Liver (tissue), 3 donors: ENCODE measurements around the gene DPY19L1.

Source experiments
- EGR1 ChIP-seq, 2 donors: IDR thresholded peaks; 2 replicates each; pipeline ENCODE4 v1.6.1; 2016 to 2018; ENCODE audit warnings: antibody characterized with exemption in 2 of 2, low read depth in 2 of 2
- FOXA1 ChIP-seq: IDR thresholded peaks from 2 replicates; pipeline ENCODE4 v1.6.1; 2016; ENCODE audit warnings: antibody characterized with exemption
- HNF4A ChIP-seq, 2 donors: conservative IDR thresholded peaks; 2 replicates each; pipeline ENCODE4 v1.6.1; 2016; ENCODE audit warnings: antibody characterized with exemption in 2 of 2, mild to moderate bottlenecking in 2 of 2
- JUND ChIP-seq, 2 donors: IDR thresholded peaks; 2 replicates each; pipeline ENCODE4 v1.6.1; 2016; ENCODE audit warnings: antibody characterized with exemption in 2 of 2
- NR2F2 ChIP-seq: IDR thresholded peaks from 2 replicates; pipeline ENCODE4 v1.6.1; 2016; ENCODE audit warnings: antibody characterized with exemption
- RAD21 ChIP-seq, 2 donors: IDR thresholded peaks; 2 replicates each; pipeline ENCODE4 v1.6.1; 2016; ENCODE audit warnings: antibody characterized with exemption in 2 of 2, mild to moderate bottlenecking in 2 of 2
- RXRA ChIP-seq, 2 donors: IDR thresholded peaks; 2 replicates each; pipeline ENCODE4 v1.6.1; 2017 to 2018; ENCODE audit warnings: antibody characterized with exemption in 2 of 2, mild to moderate bottlenecking in 1 of 2
- SP1 ChIP-seq: IDR thresholded peaks from 2 replicates; pipeline ENCODE4 v1.6.1; 2018; ENCODE audit warnings: antibody characterized with exemption, mild to moderate bottlenecking
- YY1 ChIP-seq: IDR thresholded peaks from 2 replicates; pipeline ENCODE4 v1.6.1; 2016; ENCODE audit warnings: antibody characterized with exemption, mild to moderate bottlenecking
- TF ChIP-seq, protein P1 (sequence below): fragments of 150-350 bp; IDR thresholded peaks from 2 replicates; pipeline ENCODE4 v1.5.1; 2017; ENCODE audit warnings: improper control_type of control experiment, low read depth, low read length; ENCODE audit not compliant: missing input control
- TF ChIP-seq, protein P2 (sequence below): IDR thresholded peaks from 2 replicates; pipeline ENCODE4 v1.6.1; 2016; ENCODE audit warnings: antibody characterized with exemption, mild to moderate bottlenecking
- donor health status: healthy.
- donor health status: healthy.

DNA sequence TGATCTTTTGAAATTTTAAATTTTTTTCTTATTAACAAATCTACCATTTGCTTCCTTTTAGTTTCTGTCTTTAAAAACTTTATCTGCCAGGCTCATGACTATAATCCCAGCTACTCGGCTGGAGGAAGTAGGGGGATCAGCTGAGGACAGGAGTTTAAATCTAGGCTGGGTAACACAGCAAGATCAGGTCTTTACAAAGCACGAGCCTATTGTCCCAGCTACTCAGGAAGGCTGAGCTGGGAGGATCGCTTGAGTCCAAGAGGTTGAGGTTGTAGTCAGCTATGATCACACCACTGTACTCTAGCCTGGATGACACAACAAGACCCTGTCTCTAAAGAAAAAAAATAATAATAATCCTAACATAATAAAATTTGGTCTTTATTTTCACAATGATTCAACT, 17.5 kb downstream of the DPY19L1 start:
- TF ChIP-seq SP1 (no peak), NR2F2 (no peak), HNF4A (conservative IDR thresholded peaks at IDR 0.05) (no peak), RXRA (IDR thresholded peaks at IDR 0.05) (no peak), YY1 (no peak), RAD21 (IDR thresholded peaks at IDR 0.05) (no peak), JUND (IDR thresholded peaks at IDR 0.05) (no peak), FOXA1 (no peak), EGR1 (IDR thresholded peaks at IDR 0.05; ENCODE audit: low read depth in 2 of 2) (no peak)
- TF ChIP-seq, protein P1, sequence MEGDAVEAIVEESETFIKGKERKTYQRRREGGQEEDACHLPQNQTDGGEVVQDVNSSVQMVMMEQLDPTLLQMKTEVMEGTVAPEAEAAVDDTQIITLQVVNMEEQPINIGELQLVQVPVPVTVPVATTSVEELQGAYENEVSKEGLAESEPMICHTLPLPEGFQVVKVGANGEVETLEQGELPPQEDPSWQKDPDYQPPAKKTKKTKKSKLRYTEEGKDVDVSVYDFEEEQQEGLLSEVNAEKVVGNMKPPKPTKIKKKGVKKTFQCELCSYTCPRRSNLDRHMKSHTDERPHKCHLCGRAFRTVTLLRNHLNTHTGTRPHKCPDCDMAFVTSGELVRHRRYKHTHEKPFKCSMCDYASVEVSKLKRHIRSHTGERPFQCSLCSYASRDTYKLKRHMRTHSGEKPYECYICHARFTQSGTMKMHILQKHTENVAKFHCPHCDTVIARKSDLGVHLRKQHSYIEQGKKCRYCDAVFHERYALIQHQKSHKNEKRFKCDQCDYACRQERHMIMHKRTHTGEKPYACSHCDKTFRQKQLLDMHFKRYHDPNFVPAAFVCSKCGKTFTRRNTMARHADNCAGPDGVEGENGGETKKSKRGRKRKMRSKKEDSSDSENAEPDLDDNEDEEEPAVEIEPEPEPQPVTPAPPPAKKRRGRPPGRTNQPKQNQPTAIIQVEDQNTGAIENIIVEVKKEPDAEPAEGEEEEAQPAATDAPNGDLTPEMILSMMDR = no peak
- TF ChIP-seq, protein P2, sequence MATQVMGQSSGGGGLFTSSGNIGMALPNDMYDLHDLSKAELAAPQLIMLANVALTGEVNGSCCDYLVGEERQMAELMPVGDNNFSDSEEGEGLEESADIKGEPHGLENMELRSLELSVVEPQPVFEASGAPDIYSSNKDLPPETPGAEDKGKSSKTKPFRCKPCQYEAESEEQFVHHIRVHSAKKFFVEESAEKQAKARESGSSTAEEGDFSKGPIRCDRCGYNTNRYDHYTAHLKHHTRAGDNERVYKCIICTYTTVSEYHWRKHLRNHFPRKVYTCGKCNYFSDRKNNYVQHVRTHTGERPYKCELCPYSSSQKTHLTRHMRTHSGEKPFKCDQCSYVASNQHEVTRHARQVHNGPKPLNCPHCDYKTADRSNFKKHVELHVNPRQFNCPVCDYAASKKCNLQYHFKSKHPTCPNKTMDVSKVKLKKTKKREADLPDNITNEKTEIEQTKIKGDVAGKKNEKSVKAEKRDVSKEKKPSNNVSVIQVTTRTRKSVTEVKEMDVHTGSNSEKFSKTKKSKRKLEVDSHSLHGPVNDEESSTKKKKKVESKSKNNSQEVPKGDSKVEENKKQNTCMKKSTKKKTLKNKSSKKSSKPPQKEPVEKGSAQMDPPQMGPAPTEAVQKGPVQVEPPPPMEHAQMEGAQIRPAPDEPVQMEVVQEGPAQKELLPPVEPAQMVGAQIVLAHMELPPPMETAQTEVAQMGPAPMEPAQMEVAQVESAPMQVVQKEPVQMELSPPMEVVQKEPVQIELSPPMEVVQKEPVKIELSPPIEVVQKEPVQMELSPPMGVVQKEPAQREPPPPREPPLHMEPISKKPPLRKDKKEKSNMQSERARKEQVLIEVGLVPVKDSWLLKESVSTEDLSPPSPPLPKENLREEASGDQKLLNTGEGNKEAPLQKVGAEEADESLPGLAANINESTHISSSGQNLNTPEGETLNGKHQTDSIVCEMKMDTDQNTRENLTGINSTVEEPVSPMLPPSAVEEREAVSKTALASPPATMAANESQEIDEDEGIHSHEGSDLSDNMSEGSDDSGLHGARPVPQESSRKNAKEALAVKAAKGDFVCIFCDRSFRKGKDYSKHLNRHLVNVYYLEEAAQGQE = no peak
